ENCODE measurements around the gene CCDC70.
"Not testable (repeated sequence)": the region's sequence is repeated elsewhere in the genome, so short reads cannot be mapped to it uniquely, and the experiment has no call there.

The CCDC70 gene

GRCh38 chr13:51861723-51862300 is at the start of gene CCDC70:
Gene CCDC70 (plus strand): TSS chr13:51861969. CDS start chr13:51865412, 3,443 bp downstream.
- no peak for DNase-seq

GRCh38 chr13:51814071-51814470 is 47.7 kb upstream of the CCDC70 start:
- DNase-seq = no peak

DNA sequence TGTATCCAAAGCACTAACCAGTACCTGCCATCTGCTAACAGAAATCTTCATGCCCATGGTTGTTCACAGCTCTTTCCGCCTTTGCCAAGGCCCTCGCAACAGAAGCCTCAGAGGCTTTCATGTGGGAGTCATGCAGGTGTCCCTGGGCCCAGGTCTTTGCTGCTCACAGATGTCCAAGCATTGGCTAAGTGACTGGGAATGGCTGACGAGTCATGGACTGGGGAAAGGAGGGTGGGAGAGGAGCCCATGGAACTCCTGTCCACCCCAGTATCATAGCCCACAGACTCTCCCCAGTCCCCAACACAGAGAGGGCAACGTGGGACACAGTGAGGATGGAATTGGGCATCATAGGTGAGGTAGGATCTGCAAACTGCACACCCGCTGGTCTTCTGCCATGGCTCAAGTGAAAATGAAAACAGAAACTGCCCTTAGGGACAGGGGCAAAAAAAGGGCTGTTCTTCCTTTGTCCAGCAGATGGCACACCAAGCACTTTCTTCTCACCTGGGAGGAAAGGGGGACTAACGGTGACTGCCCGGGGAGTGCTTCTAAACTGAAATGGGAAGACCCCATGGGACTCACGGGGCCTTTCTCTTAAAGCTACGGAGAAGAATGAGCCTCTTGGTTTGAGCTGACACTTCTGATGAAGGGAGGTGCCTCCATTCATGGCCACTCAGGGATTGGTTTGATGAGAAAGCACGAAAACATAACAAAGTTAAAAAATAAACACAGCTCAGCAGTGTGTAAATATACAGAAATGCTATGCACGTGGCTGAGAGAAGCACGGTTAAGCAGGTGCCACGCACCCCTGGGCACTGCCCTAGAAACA is 46.7 kb upstream of the CCDC70 start:
- DNase-seq = peak; percentile 82

- no peak for DNase-seq
Observed at GRCh38 chr13:51815848-51816247, 45.9 kb upstream of the CCDC70 start.

DNA sequence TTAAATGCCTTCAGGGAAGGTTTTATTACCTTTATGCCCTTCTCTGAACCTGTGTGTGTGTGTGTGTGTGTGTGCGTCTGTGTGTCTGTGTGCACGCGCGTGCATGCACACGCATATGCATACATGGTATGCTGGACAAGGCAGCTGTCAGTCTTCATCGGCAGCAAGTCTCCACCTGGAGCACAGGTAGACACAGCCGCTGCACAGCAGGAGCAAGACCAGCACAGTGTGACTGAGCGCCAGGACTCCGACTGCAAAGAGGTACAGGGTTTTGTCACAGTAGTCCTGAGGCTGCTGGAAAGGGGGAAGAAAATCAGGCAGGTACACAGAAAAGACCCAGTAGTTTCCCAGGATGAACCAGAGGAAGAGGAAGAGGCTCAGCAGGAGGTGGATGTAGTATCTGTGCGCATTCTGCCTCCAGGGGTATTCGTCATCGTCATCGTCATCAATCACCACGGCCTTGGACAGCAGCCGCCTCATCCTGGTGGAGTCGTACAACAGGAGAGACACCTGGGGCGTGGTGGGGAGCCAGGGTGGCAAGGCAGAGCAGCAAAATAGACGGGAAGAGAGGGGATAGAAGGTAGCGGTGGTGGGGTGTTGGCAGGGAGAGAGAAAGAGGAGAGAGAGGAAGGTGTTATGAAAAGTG is 45.0 kb upstream of the CCDC70 start:
- no peak for DNase-seq

DNA sequence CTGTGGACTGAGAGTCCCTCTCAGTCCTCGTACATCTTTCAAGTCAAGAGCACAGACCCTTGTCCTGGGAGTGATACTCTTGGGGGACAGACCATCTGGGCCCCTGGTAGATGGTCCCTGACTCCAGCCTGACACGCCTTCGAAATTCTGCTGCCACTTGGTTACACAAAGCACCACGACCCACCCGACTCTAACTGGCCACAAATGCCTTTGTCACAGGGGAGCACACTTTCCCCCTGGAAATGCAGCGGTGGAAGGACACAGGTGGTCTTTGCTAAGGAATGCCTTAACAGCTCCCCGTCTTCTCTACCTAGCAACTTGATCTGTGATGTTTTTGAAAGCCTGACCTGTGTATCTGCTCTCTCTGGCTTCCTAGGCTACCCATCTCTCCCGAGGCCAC is 44.1 kb upstream of the CCDC70 start:
- DNase-seq = no peak

GRCh38 chr13:51818276-51818675 is 43.5 kb upstream of the CCDC70 start:
- DNase-seq = no peak

DNA sequence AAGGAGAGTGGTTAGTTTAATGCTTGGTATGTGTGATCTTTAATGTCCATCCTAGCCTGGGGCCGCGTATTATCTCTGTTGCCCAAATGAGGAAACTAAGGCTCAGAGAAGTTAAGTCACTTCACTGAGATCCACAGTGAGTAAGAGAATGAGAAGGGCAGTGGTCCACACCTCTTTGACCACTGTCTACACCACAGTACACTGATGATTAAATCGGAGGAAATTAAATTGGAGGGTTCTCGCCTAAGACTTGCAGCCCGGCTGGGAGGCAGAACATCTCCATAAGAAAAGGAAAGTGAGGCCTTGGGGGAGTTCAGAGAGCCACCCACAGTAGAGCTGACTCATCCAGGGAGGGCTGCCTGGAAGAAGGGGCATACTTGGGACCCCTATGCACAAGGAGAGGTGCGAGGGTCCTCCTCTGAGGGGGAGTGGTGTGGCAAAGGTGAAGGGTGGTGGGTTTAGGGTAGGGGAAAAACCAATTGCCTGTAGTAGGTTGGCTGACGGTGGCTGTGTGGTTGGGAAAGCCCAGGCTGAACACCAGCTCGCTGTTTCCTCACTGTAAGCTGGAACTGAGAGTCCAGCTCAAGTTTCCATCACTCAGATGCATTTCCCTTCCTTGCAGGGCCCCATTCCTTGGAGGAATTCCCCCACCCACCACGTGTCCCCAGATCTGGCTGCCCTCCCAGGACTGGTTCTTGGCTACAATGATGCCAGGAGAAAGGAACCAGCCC is 42.8 kb upstream of the CCDC70 start:
- DNase-seq = no peak

GRCh38 chr13:51819544-51819943 is 42.2 kb upstream of the CCDC70 start:
- DNase-seq = no peak

DNA sequence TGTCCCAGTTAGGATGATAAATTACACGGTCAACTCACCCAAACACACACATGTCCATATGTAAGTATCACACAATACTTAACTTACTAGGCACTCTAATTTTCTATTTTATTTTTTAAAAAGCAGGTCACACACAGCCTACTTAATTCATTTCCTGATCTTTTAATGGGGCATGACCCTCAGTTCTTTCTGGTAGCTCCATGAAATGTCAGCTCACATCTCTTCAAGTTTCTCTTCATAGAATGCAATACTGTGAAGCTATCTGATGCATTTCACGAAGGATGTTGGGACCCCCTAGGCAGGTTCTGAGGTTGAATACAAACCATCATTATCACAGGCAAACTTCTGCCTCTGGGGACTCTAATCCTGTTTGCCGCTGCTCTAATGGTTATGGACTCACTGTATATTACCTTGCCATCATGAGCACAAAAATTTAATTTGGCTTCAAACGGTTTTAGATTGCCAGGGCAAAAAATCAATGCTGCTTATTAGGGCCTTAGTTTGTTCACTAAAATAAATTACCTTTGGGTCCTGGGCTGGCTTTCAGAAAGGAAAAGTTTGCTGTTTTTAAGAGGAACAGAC is 41.7 kb upstream of the CCDC70 start:
- DNase-seq = no peak

DNA sequence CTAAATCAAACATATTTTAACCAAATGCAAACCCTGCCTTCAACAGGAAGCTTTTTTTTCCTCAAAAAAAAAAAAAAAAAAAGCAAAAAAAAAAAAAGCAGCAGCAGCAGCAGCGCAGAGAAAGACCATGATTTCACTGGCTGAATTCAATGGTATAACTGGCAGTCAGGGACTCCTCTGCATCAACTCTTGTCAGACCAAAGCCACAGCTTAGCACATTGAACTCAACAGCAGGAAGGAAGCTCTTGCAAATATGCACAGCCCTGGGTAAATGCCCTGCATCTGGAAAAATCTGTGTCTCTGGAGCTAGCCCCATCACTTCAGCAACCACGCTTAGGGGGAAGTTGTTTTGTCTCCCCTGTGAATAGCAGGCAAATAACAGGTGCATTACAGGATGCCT is 40.2 kb upstream of the CCDC70 start:
- DNase-seq = peak; percentile 93 to 95

DNA sequence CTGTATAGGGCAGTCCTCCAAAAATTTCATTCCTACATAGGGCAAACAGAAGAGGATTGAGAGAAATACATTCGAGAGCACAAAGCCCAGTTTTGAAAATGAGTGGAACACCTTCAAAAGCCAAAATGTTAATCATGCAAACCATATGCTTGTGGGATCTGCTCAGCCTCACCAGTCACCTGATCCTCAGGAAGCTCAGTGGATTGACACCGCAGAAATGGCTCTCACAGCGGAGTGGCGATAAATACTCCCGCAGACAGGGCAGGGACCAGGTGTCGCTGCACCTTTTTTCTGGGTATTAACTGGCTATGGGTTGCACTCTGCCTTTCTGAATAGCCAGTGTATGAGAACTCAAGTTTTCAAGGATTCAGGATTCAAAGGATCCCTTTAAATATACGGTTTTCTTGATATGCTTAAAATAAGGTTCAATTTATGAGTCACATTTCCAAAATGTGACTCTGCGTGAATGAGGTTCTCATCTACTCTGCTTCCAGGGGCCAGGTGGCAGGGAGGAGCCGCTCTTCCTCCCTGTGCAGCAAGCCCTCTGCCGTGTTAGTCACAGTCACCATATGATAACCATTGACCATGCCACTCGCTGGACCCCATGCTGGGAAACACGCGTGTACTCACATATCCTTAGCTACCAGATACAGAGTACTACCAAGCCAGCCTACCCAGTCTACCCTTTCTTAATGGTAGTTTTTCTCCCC is 39.5 kb upstream of the CCDC70 start:
- no peak for DNase-seq

GRCh38 chr13:51823359-51823758 is 38.4 kb upstream of the CCDC70 start:
- DNase-seq = no peak

GRCh38 chr13:51823863-51824262 is 37.9 kb upstream of the CCDC70 start:
- no peak for DNase-seq

- not testable (repeated sequence) for DNase-seq
Observed at GRCh38 chr13:51824712-51825111, 37.1 kb upstream of the CCDC70 start.

GRCh38 chr13:51825165-51825592 is 36.6 kb upstream of the CCDC70 start:
- peak; percentile 98 for DNase-seq

GRCh38 chr13:51825681-51826254 is 36.0 kb upstream of the CCDC70 start:
- DNase-seq = no peak

DNA sequence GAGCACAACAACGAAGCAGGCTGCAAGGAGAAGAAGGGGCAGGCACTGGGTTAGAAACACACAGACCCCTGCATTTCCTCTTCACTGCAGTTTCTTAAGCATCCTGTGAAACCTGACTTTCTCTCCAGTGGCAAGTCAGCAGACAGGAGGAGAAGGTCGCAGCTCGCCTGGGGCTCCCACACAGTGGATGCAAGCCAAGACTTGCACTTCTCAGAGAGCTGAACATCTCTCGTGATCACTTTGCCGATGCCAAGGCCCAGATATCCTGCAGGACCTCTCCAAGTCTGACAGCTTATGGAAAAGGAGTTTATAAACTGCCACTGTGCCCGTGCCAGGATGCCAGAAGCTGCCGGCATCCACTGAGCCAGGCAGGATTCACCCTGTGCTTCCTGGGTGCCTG is 35.2 kb upstream of the CCDC70 start:
- no peak for DNase-seq

DNA sequence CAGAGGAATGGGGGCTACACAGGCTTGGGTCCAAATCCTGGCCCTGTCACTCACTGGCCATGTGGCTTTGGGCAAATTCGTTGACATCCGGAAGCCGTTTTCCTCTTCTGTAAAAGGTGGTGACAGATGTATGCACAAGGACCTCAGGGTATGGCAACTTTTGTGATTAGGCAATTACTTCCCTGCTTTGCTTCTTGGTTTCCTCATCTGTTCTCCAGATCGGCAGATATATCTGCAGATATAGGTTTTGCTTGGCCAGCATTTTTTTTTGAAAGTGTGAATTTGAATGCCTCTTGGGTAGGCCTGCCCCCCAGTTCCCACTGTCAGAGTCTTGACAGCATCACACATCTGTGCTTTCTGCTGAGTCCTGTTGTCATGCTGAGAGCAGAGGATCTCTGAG is 34.5 kb upstream of the CCDC70 start:
- peak; percentile 88 to 92 for DNase-seq

DNA sequence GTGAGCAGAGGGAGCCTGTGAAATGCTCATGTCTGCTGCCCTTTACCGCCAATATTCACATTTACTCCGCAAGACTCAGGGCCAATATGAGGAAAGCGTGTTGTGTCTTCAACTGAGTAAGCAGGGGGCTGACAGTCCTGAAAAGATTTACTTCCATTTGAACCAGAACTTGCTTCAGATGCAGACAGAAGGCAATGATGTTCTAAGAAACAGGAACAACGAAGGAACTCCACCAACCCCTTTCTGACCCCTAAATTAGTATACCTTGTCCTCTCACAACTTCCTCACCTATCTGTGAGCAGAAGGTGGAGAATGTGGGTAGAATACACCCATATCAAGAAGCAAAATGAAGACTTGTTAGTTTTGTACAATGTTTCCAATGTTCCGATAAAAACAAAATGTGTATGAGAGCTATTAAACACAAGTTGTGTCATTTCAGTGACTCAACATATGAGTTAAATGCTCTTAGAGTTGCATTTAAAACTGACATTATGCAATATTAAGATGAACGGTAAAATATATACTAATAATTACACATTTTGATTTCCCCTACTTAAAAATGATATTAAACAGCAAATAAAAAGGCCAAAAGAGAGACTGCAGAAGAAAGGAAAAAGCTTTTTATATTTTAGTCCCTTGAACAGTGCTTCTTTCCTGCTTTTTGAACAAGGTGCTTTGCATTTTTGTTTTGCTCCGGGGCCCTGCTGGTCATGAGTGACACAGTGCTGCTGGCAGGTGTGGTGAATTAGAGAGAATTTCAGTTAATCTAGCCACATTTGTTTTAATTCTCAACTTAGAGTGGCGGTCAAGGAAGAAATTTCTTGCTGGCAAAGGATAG is 32.8 kb upstream of the CCDC70 start:
- peak in 1 of 2 experiments; percentile 19 for DNase-seq

GRCh38 chr13:51829568-51829899 is 32.2 kb upstream of the CCDC70 start:
- no peak for DNase-seq

All from AML-193 (cell line).